H54 (cell line): Measurements from ENCODE around the gene OCSTAMP.

Experiments used
- DNase-seq: peaks from one replicate; pipeline ENCODE4 v3.0.0; 2011; ENCODE audit warnings: low spot score, mixed read lengths; ENCODE audit not compliant: insufficient read length
- FAIRE-seq: peaks from 3 replicates; lab custom pipeline; 2011; peaks lifted over from hg19 to GRCh38; lab: Jason Lieb, UNC
- POLR2A ChIP-seq: IDR thresholded peaks from 2 replicates; pipeline ENCODE4 v1.6.1; 2011; ENCODE audit warnings: low read depth, mild to moderate bottlenecking, low read length

OCSTAMP gene

GRCh38 chr20:46564241-46564957 is 13.9 kb upstream of the OCSTAMP start:
- FAIRE-seq, result no peak
- TF ChIP-seq POLR2A, result no peak
- no peak for DNase-seq

- TF ChIP-seq POLR2A, result no peak
- DNase-seq, result no peak
- no peak for FAIRE-seq
Measured at GRCh38 chr20:46563860-46564221, 13.4 kb upstream of the OCSTAMP start.

- no peak for TF ChIP-seq POLR2A
- FAIRE-seq (no peak), DNase-seq (no peak)
Measured at GRCh38 chr20:46563170-46563859, 12.9 kb upstream of the OCSTAMP start.

GRCh38 chr20:46562373-46563169 is 12.1 kb upstream of the OCSTAMP start:
- no peak for FAIRE-seq
- no peak for TF ChIP-seq POLR2A

GRCh38 chr20:46562009-46562372 is 11.5 kb upstream of the OCSTAMP start:
- TF ChIP-seq POLR2A, result no peak
- DNase-seq, result no peak
- FAIRE-seq, result no peak

More at GRCh38 chr20:46562373-46563169, 12.1 kb upstream of the OCSTAMP start:
- peak; percentile 67 for DNase-seq

- no peak for FAIRE-seq
- TF ChIP-seq POLR2A, result no peak
- DNase-seq, result no peak
Measured at GRCh38 chr20:46559685-46560440, 9.4 kb upstream of the OCSTAMP start.

- DNase-seq (no peak), FAIRE-seq (no peak)
- TF ChIP-seq POLR2A, result no peak
Measured at GRCh38 chr20:46559001-46559400, 8.5 kb upstream of the OCSTAMP start.

GRCh38 chr20:46558511-46558959 is 8.1 kb upstream of the OCSTAMP start:
- DNase-seq, result peak; percentile 81
- no peak for TF ChIP-seq POLR2A
- peak; percentile 81 for FAIRE-seq

- no peak for TF ChIP-seq POLR2A
- no peak for FAIRE-seq
- no peak for DNase-seq
Measured at GRCh38 chr20:46557231-46557956, 6.9 kb upstream of the OCSTAMP start.

GRCh38 chr20:46555370-46555956 is 5.0 kb upstream of the OCSTAMP start:
- no peak for DNase-seq
- FAIRE-seq, result no peak
- no peak for TF ChIP-seq POLR2A

- no peak for FAIRE-seq
- TF ChIP-seq POLR2A, result no peak
- no peak for DNase-seq
Measured at GRCh38 chr20:46554828-46555227, 4.4 kb upstream of the OCSTAMP start.

- no peak for TF ChIP-seq POLR2A
- DNase-seq, result no peak
- no peak for FAIRE-seq
Measured at GRCh38 chr20:46553926-46554325, 3.5 kb upstream of the OCSTAMP start.
